GM18511 (cell line): ENCODE data around the gene POLK.
"Not testable (repeated sequence)": the region's sequence is repeated elsewhere in the genome, so short reads cannot be mapped to it uniquely, and the experiment has no call there.

Experiments
- ATAC-seq: cut with Tn5 transposase; IDR thresholded peaks from one replicate; pipeline ENCODE4 v1.9.1; 2021; ENCODE audit warnings: mild to moderate bottlenecking, moderate library complexity; ENCODE audit not compliant: unreplicated experiment

Gene POLK

GRCh38 chr5:75603821-75604220, 92.1 kb downstream of the POLK start:
- ATAC-seq: no peak

- ATAC-seq: not testable (repeated sequence)
These were observed 95.7 kb downstream of the POLK start for GRCh38 chr5:75607341-75607740.

- no peak for ATAC-seq
These were observed 97.2 kb downstream of the POLK start for GRCh38 chr5:75608870-75609269.

- no peak for ATAC-seq
These were observed 98.5 kb downstream of the POLK start for GRCh38 chr5:75610201-75610600.

- ATAC-seq: not testable (repeated sequence)
These were observed 99.2 kb downstream of the POLK start for GRCh38 chr5:75610859-75611310.

- no peak for ATAC-seq
These were observed 99.9 kb downstream of the POLK start, which contains the start of gene ANKDD1B for GRCh38 chr5:75611311-75612225. TSS of gene ANKDD1B (plus strand) at chr5:75611453. CDS start at chr5:75611635, 182 bp downstream.

GRCh38 chr5:75612226-75612569, 100.5 kb downstream of the POLK start:
- no peak for ATAC-seq

- no peak for ATAC-seq
These were observed 101.2 kb downstream of the POLK start for GRCh38 chr5:75612901-75613300.

- no peak for ATAC-seq
These were observed 102.5 kb downstream of the POLK start for GRCh38 chr5:75614176-75614575.

- ATAC-seq: no peak
These were observed 104.7 kb downstream of the POLK start for GRCh38 chr5:75616371-75616881.

GRCh38 chr5:75616971-75617621, 105.4 kb downstream of the POLK start:
- ATAC-seq: no peak

GRCh38 chr5:75617736-75618352, 106.2 kb downstream of the POLK start:
- ATAC-seq: no peak

- no peak for ATAC-seq
These were observed 108.7 kb downstream of the POLK start for GRCh38 chr5:75620184-75620959.

- no peak for ATAC-seq
These were observed 110.9 kb downstream of the POLK start for GRCh38 chr5:75622564-75622963.

- no peak for ATAC-seq
These were observed 112.2 kb downstream of the POLK start for GRCh38 chr5:75623846-75624245.

GRCh38 chr5:75626959-75627358, 115.3 kb downstream of the POLK start:
- ATAC-seq: no peak

GRCh38 chr5:75627801-75628200, 116.1 kb downstream of the POLK start:
- ATAC-seq: no peak

GRCh38 chr5:75630875-75631274, 119.2 kb downstream of the POLK start:
- ATAC-seq: no peak

- no peak for ATAC-seq
These were observed 120.6 kb downstream of the POLK start for GRCh38 chr5:75632321-75632720.

- no peak for ATAC-seq
These were observed 126.3 kb downstream of the POLK start for GRCh38 chr5:75637949-75638348.
